ENCODE results near the gene DISP1.

DISP1 gene

GRCh38 chr1:222769971-222770620 lies 44.7 kb upstream of the DISP1 start:
- Histone ChIP-seq H3K9ac (ENCODE audit: low read length) (no peak overlapping the region), H3K18ac (ENCODE audit: low read length) (no peak overlapping the region)

GRCh38 chr1:222772996-222773379 lies 41.9 kb upstream of the DISP1 start:
- no peak overlapping the region for H4K91ac ChIP-seq (ENCODE audit: low read depth, low read length)
- no peak overlapping the region for H2AK5ac ChIP-seq (ENCODE audit: low read length)
- H4K8ac ChIP-seq (ENCODE audit: low read depth, low read length): no peak overlapping the region
- H3K9ac ChIP-seq (ENCODE audit: low read length): no peak overlapping the region
- H3K4me2 ChIP-seq (ENCODE audit: low read length): no peak overlapping the region
- no peak overlapping the region for H2BK5ac ChIP-seq (ENCODE audit: low read depth, low read length, poor library complexity)
- no peak overlapping the region for H3K4ac ChIP-seq (ENCODE audit: low read depth, low read length)
- no peaks in the 10 kb centered on the region for H3K27me3 ChIP-seq (ENCODE audit: insufficient read depth, low read length)
- H3K18ac ChIP-seq (ENCODE audit: low read length): no peak overlapping the region
- no peak overlapping the region for H2BK120ac ChIP-seq (ENCODE audit: insufficient read depth, low read length, poor library complexity)
- no peaks in the 10 kb centered on the region for H3K4me1 ChIP-seq (ENCODE audit: control insufficient read depth in 1 of 2, insufficient read depth in 2 of 2, low read length in 2 of 2)
- no peaks in the 10 kb centered on the region for H3K79me2 ChIP-seq (ENCODE audit: control insufficient read depth, insufficient read depth, low read length, poor library complexity)
- peaks cover 3% of the 10 kb centered on the region for H3K9me3 ChIP-seq (ENCODE audit: insufficient read depth, low read depth, low read length)
- H2AFZ ChIP-seq (ENCODE audit: insufficient read depth, low read length, poor library complexity): no peak overlapping the region
- DNase-seq: no peak
- H3K79me1 ChIP-seq (ENCODE audit: low read length): no peaks in the 10 kb centered on the region
- H3K23ac ChIP-seq (ENCODE audit: low read length): no peak overlapping the region
- H3K36me3 ChIP-seq (ENCODE audit: control insufficient read depth in 1 of 2, insufficient read depth in 2 of 2, low read length in 2 of 2): peaks cover 0 to 3% of the 10 kb centered on the region in 2 experiments
- no peak overlapping the region for H3K14ac ChIP-seq (ENCODE audit: low read length)
- H3K27ac ChIP-seq (ENCODE audit: low read depth, low read length): no peak overlapping the region
- H3K4me3 ChIP-seq (ENCODE audit: low read depth, low read length): no peak overlapping the region
- no CpG with 5 or more reads among the region's 4 CpGs for WGBS (ENCODE audit: extremely low coverage, insufficient coverage, insufficient read length)
- no peak overlapping the region for H4K12ac ChIP-seq (ENCODE audit: low read depth, low read length)
- no peak overlapping the region for H2BK12ac ChIP-seq (ENCODE audit: low read length)

More at GRCh38 chr1:222769971-222770620, 44.7 kb upstream of the DISP1 start:
- Histone ChIP-seq H3K4me1 (ENCODE audit: control insufficient read depth in 1 of 2, insufficient read depth in 2 of 2, low read length in 2 of 2) (no peaks in the 10 kb centered on the region), H2BK12ac (ENCODE audit: low read length) (no peak overlapping the region), H3K36me3 (ENCODE audit: control insufficient read depth in 1 of 2, insufficient read depth in 2 of 2, low read length in 2 of 2) (peaks cover 0 to 3% of the 10 kb centered on the region in 2 experiments), H3K9me3 (ENCODE audit: insufficient read depth, low read depth, low read length) (peaks cover 3% of the 10 kb centered on the region), H2AK5ac (ENCODE audit: low read length) (no peak overlapping the region), H3K79me1 (ENCODE audit: low read length) (no peaks in the 10 kb centered on the region), H2BK5ac (ENCODE audit: low read depth, low read length, poor library complexity) (no peak overlapping the region), H4K12ac (ENCODE audit: low read depth, low read length) (no peak overlapping the region), H3K27ac (ENCODE audit: low read depth, low read length) (no peak overlapping the region), H3K14ac (ENCODE audit: low read length) (no peak overlapping the region), H3K4me3 (ENCODE audit: low read depth, low read length) (no peak overlapping the region), H4K8ac (ENCODE audit: low read depth, low read length) (no peak overlapping the region), H2AFZ (ENCODE audit: insufficient read depth, low read length, poor library complexity) (no peak overlapping the region), H3K27me3 (ENCODE audit: insufficient read depth, low read length) (no peaks in the 10 kb centered on the region), H3K23ac (ENCODE audit: low read length) (no peak overlapping the region), H3K79me2 (ENCODE audit: control insufficient read depth, insufficient read depth, low read length, poor library complexity) (no peaks in the 10 kb centered on the region), H4K91ac (ENCODE audit: low read depth, low read length) (no peak overlapping the region), H2BK120ac (ENCODE audit: insufficient read depth, low read length, poor library complexity) (no peak overlapping the region), H3K4me2 (ENCODE audit: low read length) (no peak overlapping the region), H3K4ac (ENCODE audit: low read depth, low read length) (no peak overlapping the region)
- WGBS (ENCODE audit: extremely low coverage, insufficient coverage, insufficient read length): no CpG with 5 or more reads among the region's 2 CpGs
- no peak for DNase-seq

GRCh38 chr1:222777463-222777862 lies 37.4 kb upstream of the DISP1 start:
- H3K36me3 ChIP-seq (ENCODE audit: control insufficient read depth in 1 of 2, insufficient read depth in 2 of 2, low read length in 2 of 2): no peaks in the 10 kb centered on the region
- no peak overlapping the region for H2BK12ac ChIP-seq (ENCODE audit: low read length)
- H3K4ac ChIP-seq (ENCODE audit: low read depth, low read length): no peak overlapping the region
- H2AK5ac ChIP-seq (ENCODE audit: low read length): no peak overlapping the region
- DNase-seq: no peak
- H3K4me2 ChIP-seq (ENCODE audit: low read length): no peak overlapping the region
- H3K4me3 ChIP-seq (ENCODE audit: low read depth, low read length): no peak overlapping the region
- no peaks in the 10 kb centered on the region for H3K79me1 ChIP-seq (ENCODE audit: low read length)
- H4K12ac ChIP-seq (ENCODE audit: low read depth, low read length): no peak overlapping the region
- H3K4me1 ChIP-seq (ENCODE audit: control insufficient read depth in 1 of 2, insufficient read depth in 2 of 2, low read length in 2 of 2): no peaks in the 10 kb centered on the region
- no peaks in the 10 kb centered on the region for H3K9me3 ChIP-seq (ENCODE audit: insufficient read depth, low read depth, low read length)
- no peak overlapping the region for H2BK120ac ChIP-seq (ENCODE audit: insufficient read depth, low read length, poor library complexity)
- H3K14ac ChIP-seq (ENCODE audit: low read length): no peak overlapping the region
- no peak overlapping the region for H2AFZ ChIP-seq (ENCODE audit: insufficient read depth, low read length, poor library complexity)
- H3K79me2 ChIP-seq (ENCODE audit: control insufficient read depth, insufficient read depth, low read length, poor library complexity): no peaks in the 10 kb centered on the region
- H3K23ac ChIP-seq (ENCODE audit: low read length): no peak overlapping the region
- no peak overlapping the region for H2BK5ac ChIP-seq (ENCODE audit: low read depth, low read length, poor library complexity)
- WGBS (ENCODE audit: extremely low coverage, insufficient coverage, insufficient read length): no CpG with 5 or more reads among the region's 1 CpG
- no peak overlapping the region for H3K18ac ChIP-seq (ENCODE audit: low read length)
- H4K8ac ChIP-seq (ENCODE audit: low read depth, low read length): no peak overlapping the region
- H3K9ac ChIP-seq (ENCODE audit: low read length): no peak overlapping the region
- H4K91ac ChIP-seq (ENCODE audit: low read depth, low read length): no peak overlapping the region
- H3K27me3 ChIP-seq (ENCODE audit: insufficient read depth, low read length): no peaks in the 10 kb centered on the region
- no peak overlapping the region for H3K27ac ChIP-seq (ENCODE audit: low read depth, low read length)

- no peaks in the 10 kb centered on the region for H3K27me3 ChIP-seq (ENCODE audit: insufficient read depth, low read length)
- no peak overlapping the region for H3K4me3 ChIP-seq (ENCODE audit: low read depth, low read length)
- H3K14ac ChIP-seq (ENCODE audit: low read length): no peak overlapping the region
- no peak overlapping the region for H2AK5ac ChIP-seq (ENCODE audit: low read length)
- H3K4me2 ChIP-seq (ENCODE audit: low read length): no peak overlapping the region
- no peak overlapping the region for H4K91ac ChIP-seq (ENCODE audit: low read depth, low read length)
- H3K79me2 ChIP-seq (ENCODE audit: control insufficient read depth, insufficient read depth, low read length, poor library complexity): no peaks in the 10 kb centered on the region
- no peak overlapping the region for H2BK5ac ChIP-seq (ENCODE audit: low read depth, low read length, poor library complexity)
- no peaks in the 10 kb centered on the region for H3K4me1 ChIP-seq (ENCODE audit: control insufficient read depth in 1 of 2, insufficient read depth in 2 of 2, low read length in 2 of 2)
- H3K9ac ChIP-seq (ENCODE audit: low read length): no peak overlapping the region
- no peaks in the 10 kb centered on the region for H3K36me3 ChIP-seq (ENCODE audit: control insufficient read depth in 1 of 2, insufficient read depth in 2 of 2, low read length in 2 of 2)
- H3K9me3 ChIP-seq (ENCODE audit: insufficient read depth, low read depth, low read length): no peaks in the 10 kb centered on the region
- H4K8ac ChIP-seq (ENCODE audit: low read depth, low read length): no peak overlapping the region
- H3K23ac ChIP-seq (ENCODE audit: low read length): no peak overlapping the region
- WGBS (ENCODE audit: extremely low coverage, insufficient coverage, insufficient read length): no CpG with 5 or more reads among the region's 2 CpGs
- H2BK12ac ChIP-seq (ENCODE audit: low read length): no peak overlapping the region
- no peak overlapping the region for H3K4ac ChIP-seq (ENCODE audit: low read depth, low read length)
- H3K79me1 ChIP-seq (ENCODE audit: low read length): no peaks in the 10 kb centered on the region
- no peak overlapping the region for H4K12ac ChIP-seq (ENCODE audit: low read depth, low read length)
- no peak for DNase-seq
- H2AFZ ChIP-seq (ENCODE audit: insufficient read depth, low read length, poor library complexity): no peak overlapping the region
- no peak overlapping the region for H3K18ac ChIP-seq (ENCODE audit: low read length)
- H2BK120ac ChIP-seq (ENCODE audit: insufficient read depth, low read length, poor library complexity): no peak overlapping the region
- no peak overlapping the region for H3K27ac ChIP-seq (ENCODE audit: low read depth, low read length)
Observed at GRCh38 chr1:222777977-222778376, 36.9 kb upstream of the DISP1 start.
